Naive thymus-derived CD4-positive, alpha-beta T cell (primary cell): ENCODE data around the gene DUOXA1. TPM values are rescaled to one million over a fixed set of nuclear protein-coding genes. Genes with fewer than 3 reads are reported as not detected.

ENCODE experiments used
- ATAC-seq: fragments of 150-1000 bp; cut with Tn5 transposase; 2 replicates; pipeline ENCODE4 v1.10.0; 2021; ENCODE audit warnings: mild to moderate bottlenecking, moderate library complexity
- CTCF ChIA-PET: fragments of 350-600 bp; sonication (Branson Sonifier 250); formaldehyde crosslinking; loops from one replicate; lab custom pipeline; 2021; ENCODE audit warnings: antibody characterized with exemption; lab: Charles Lee
- POLR2A ChIA-PET: fragments of 350-600 bp; sonication (Branson Sonifier 250); formaldehyde crosslinking; loops from one replicate; lab custom pipeline; 2021; ENCODE audit warnings: antibody characterized with exemption, inconsistent platforms; lab: Charles Lee
- DNase-seq, 9 donors: peaks; one replicate each; pipeline versions ENCODE4 v3.0.0 to v3.0.0-alpha.2; 2020 to 2022; ENCODE audit warnings: mixed read lengths in 1 of 9
- H3K27ac ChIP-seq: one replicate; pipeline ENCODE4 v1.7.0; 2013; ENCODE audit warnings: mild to moderate bottlenecking, low read depth, low read length, moderate library complexity
- H3K27me3 ChIP-seq, 2 donors: one replicate each; pipeline ENCODE4 v1.7.0; 2013; ENCODE audit warnings: low read length in 2 of 2, mild to moderate bottlenecking in 2 of 2, moderate library complexity in 2 of 2; ENCODE audit not compliant: control insufficient read depth in 2 of 2, insufficient read depth in 2 of 2
- H3K36me3 ChIP-seq, 3 experiments: 1 replicate in 2 of 3; 2 replicates in 1 of 3; pipeline ENCODE4 v1.7.0; 2013; ENCODE audit warnings: low read length in 3 of 3, mild to moderate bottlenecking in 3 of 3, moderate library complexity in 1 of 3; ENCODE audit not compliant: insufficient read depth in 3 of 3, control insufficient read depth in 2 of 3
- H3K4me1 ChIP-seq, 2 donors: one replicate each; pipeline ENCODE4 v1.7.0; 2013; ENCODE audit warnings: low read length in 2 of 2, mild to moderate bottlenecking in 2 of 2, moderate library complexity in 1 of 2; ENCODE audit not compliant: control insufficient read depth in 2 of 2, insufficient read depth in 2 of 2
- H3K4me3 ChIP-seq: 2 replicates; pipeline ENCODE4 v1.7.0; 2013; ENCODE audit warnings: mild to moderate bottlenecking, low read length
- H3K9me3 ChIP-seq, 3 experiments: 1 replicate in 2 of 3; 2 replicates in 1 of 3; pipeline ENCODE4 v1.7.0; 2013; ENCODE audit warnings: low read length in 3 of 3; ENCODE audit not compliant: control insufficient read depth in 2 of 3
- H3K27ac Mint-ChIP-seq, 9 donors: one replicate each; pipeline ENCODE4 v1.8.0; 2020 to 2022; ENCODE audit warnings: mixed read lengths in 9 of 9, mild to moderate bottlenecking in 8 of 9, moderate library complexity in 5 of 9, inconsistent platforms in 2 of 9
- H3K27me3 Mint-ChIP-seq, 5 donors: one replicate each; pipeline ENCODE4 v1.8.0; 2021 to 2022; ENCODE audit warnings: mixed read lengths in 5 of 5, mild to moderate bottlenecking in 1 of 5
- H3K36me3 Mint-ChIP-seq, 5 donors: one replicate each; pipeline ENCODE4 v1.8.0; 2020 to 2022; ENCODE audit warnings: mixed read lengths in 5 of 5, mild to moderate bottlenecking in 3 of 5, inconsistent platforms in 1 of 5
- H3K4me1 Mint-ChIP-seq, 7 donors: one replicate each; pipeline ENCODE4 v1.8.0; 2020 to 2022; ENCODE audit warnings: mixed read lengths in 7 of 7, mild to moderate bottlenecking in 3 of 7, inconsistent platforms in 1 of 7
- H3K4me3 Mint-ChIP-seq, 10 donors: one replicate each; pipeline ENCODE4 v1.8.0; 2020 to 2022; ENCODE audit warnings: mild to moderate bottlenecking in 10 of 10, mixed read lengths in 10 of 10, moderate library complexity in 6 of 10, inconsistent platforms in 2 of 10
- H3K9me3 Mint-ChIP-seq, 11 donors: one replicate each; pipeline ENCODE4 v1.8.0; 2020 to 2022; ENCODE audit warnings: mixed read lengths in 11 of 11, mild to moderate bottlenecking in 4 of 11, inconsistent platforms in 1 of 11, moderate library complexity in 1 of 11
- intact Hi-C, 2 donors: fragments of 100-400 bp; cut with micrococcal nuclease; formaldehyde crosslinking; loops; one replicate each; pipeline ENCODE4 v1.15.1; 2023
- polyA plus RNA-seq, 2 donors: library from polyadenylated mRNA; unstranded; fragments of 300-500 nt; fragmentation: Illumina TruSeq; gene quantifications; one replicate each; pipeline ENCODE4 v1.2.3, GENCODE V29; 2021
- total RNA-seq, 6 experiments: library from RNA in 5 of 6; stranded (reverse) in 5 of 6; gene quantifications; 1 replicate in 5 of 6; 2 replicates in 1 of 6; pipeline ENCODE4 v1.2.3 and lab custom pipeline; 2021 to 2026

Gene DUOXA1
- total and polyA plus RNA-seq, 7 experiments from 2014 or later = 0.22 to 0.51 (median 0.49) TPM; not detected in 4

DNA sequence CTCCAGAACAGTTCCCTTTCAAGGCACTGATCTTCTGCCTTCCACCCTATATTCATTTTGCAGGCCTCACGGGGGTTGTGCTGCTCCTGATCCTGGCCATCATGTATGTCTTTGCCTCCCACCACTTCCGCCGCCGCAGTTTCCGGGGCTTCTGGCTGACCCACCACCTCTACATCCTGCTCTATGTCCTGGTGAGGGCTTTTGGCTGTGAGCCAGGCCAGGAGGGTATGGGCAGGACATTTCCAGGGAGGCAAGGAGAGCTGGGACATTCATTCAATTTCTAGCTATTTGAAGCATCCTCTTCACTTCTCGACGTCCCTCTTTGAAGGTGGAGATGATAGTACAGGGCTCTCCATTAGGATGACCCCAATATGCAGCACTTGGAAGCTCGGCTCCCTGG is 26.1 kb upstream of the DUOXA1 start:
- intact Hi-C loops = no loop called here
- Mint-ChIP-seq H3K27ac (no peak overlapping the region), H3K4me3 (no peak overlapping the region), H3K4me1 (peaks cover 0 to 11% (median 8%) of the 10 kb centered on the region in 7 donors), H3K9me3 (no peaks in the 10 kb centered on the region), H3K36me3 (peaks cover 0 to 24% (median 3%) of the 10 kb centered on the region in 5 donors), H3K27me3 (no peaks in the 10 kb centered on the region)
- ATAC-seq (no peak), DNase-seq (no peak)
- Histone ChIP-seq H3K36me3 (peaks cover 0 to 3% (median 0%) of the 10 kb centered on the region in 3 experiments), H3K4me3 (no peak overlapping the region), H3K9me3 (no peaks in the 10 kb centered on the region), H3K4me1 (no peaks in the 10 kb centered on the region), H3K27ac (no peak overlapping the region), H3K27me3 (no peaks in the 10 kb centered on the region)
- POLR2A ChIA-PET = no interaction called here
- CTCF ChIA-PET = interaction anchor here (0.5 kb wide), 1 partner anchor 243 kb away, joined by 3 read pairs; no protein-coding TSS in a partner anchor

DNA sequence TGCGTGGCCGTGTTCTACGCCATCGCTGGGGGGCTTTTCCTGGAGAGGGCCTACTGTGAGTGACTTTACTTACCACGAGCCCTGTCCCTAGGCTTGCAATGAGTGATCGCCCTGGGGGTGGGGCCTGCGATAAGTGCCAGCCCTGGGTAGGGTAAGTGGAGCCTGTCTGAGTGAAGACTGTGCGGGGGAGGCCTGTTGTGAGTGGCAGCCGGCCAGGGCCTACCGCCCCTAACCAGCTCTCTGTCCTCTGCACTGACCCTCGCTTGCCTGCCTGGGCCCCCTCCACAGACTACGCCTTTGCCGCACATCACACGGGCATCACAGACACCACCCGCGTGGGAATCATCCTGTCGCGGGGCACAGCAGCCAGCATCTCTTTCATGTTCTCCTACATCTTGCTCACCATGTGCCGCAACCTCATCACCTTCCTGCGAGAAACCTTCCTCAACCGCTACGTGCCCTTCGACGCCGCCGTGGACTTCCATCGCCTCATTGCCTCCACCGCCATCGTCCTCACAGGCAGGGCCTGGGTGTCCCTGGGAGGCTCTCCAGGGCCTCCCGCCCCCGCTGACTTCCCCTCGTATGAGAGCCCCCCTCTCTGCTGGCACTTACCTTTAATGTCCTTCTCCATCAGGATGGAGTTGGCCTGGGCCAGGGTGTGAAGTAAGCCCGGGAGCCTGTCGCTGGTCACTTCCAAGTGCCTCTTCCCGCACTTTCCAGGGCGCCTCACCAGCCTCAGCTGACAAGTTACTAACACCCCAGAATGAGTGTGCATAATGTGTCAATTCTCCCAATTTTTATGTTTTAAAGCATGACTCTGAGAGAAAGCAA is 22.5 kb upstream of the DUOXA1 start:
- ChIA-PET POLR2A (no interaction called here), CTCF (no interaction called here)
- Mint-ChIP-seq H3K36me3 (peaks cover 0 to 11% (median 0%) of the 10 kb centered on the region in 5 donors), H3K4me1 (peaks cover 0 to 5% (median 0%) of the 10 kb centered on the region in 7 donors), H3K9me3 (no peaks in the 10 kb centered on the region), H3K27me3 (no peaks in the 10 kb centered on the region), H3K4me3 (no peak overlapping the region), H3K27ac (peak overlapping the region in 2 of 9 donors; percentile 30 to 56)
- no peak overlapping the region for H3K4me3 ChIP-seq
- H3K27me3 ChIP-seq = no peaks in the 10 kb centered on the region
- no peaks in the 10 kb centered on the region for H3K9me3 ChIP-seq
- peaks cover 0 to 3% (median 0%) of the 10 kb centered on the region in 3 experiments for H3K36me3 ChIP-seq
- H3K4me1 ChIP-seq = no peaks in the 10 kb centered on the region
- no peak overlapping the region for H3K27ac ChIP-seq
- no peak for DNase-seq
- intact Hi-C loops = no loop called here
- ATAC-seq = no peak

DNA sequence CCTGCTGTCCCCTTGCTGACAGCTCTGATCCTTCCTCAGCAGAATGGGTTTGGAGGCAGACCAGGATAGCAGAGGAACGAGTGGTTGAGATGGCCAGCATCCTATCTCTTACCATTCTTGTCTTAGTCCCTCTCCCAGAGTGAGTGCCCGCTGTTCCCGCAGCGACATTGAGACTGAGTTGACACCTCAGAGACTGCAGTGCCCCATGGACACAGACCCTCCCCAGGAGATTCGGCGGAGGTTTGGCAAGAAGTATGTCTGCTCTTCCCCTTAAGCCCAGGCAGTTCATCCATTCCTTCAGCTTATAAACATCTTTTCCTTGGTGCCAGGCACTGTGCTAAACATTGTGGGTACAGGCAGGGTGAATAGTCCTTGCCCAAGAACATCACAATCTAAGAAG is 21.3 kb upstream of the DUOXA1 start:
- intact Hi-C loops = no loop called here
- Mint-ChIP-seq H3K36me3 (peaks cover 0 to 11% (median 0%) of the 10 kb centered on the region in 5 donors), H3K9me3 (no peaks in the 10 kb centered on the region), H3K27me3 (no peaks in the 10 kb centered on the region), H3K4me1 (peaks cover 0 to 3% (median 0%) of the 10 kb centered on the region in 7 donors), H3K27ac (peak overlapping the region in 1 of 9 donors; percentile 11), H3K4me3 (no peak overlapping the region)
- Histone ChIP-seq H3K36me3 (peaks cover 0 to 3% (median 0%) of the 10 kb centered on the region in 3 experiments), H3K27me3 (no peaks in the 10 kb centered on the region), H3K4me1 (no peaks in the 10 kb centered on the region), H3K9me3 (no peaks in the 10 kb centered on the region), H3K4me3 (no peak overlapping the region), H3K27ac (no peak overlapping the region)
- ChIA-PET CTCF (no interaction called here), POLR2A (no interaction called here)
- no peak for ATAC-seq
- DNase-seq = no peak

DNA sequence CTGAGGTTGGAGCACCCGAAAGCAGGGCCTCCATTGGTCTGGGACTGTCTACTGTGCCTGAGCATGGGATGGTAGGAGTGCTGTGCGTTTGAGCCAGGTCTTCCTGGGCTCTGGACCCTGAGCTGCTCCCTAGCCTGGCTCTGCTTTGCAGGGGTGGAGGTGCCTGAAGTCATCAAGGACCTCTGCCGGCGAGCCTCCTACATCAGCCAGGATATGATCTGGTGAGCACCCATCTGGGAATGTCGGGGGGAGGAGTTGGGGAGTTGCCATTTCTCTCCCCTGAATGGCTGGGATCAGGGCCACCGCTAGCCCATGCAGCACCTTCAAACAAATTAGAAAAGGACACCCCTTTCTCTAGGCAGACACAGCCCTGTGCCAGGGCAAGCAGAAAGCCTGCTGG is 20.8 kb upstream of the DUOXA1 start:
- no peak for DNase-seq
- H3K27ac ChIP-seq = no peak overlapping the region
- H3K27me3 ChIP-seq = no peaks in the 10 kb centered on the region
- H3K4me3 ChIP-seq = no peak overlapping the region
- H3K27ac Mint-ChIP-seq = no peak overlapping the region
- H3K9me3 ChIP-seq = no peaks in the 10 kb centered on the region
- H3K4me3 Mint-ChIP-seq = no peak overlapping the region
- no peaks in the 10 kb centered on the region for H3K27me3 Mint-ChIP-seq
- peaks cover 0 to 11% (median 0%) of the 10 kb centered on the region in 5 donors for H3K36me3 Mint-ChIP-seq
- ChIA-PET CTCF (no interaction called here), POLR2A (no interaction called here)
- no peaks in the 10 kb centered on the region for H3K4me1 ChIP-seq
- peaks cover 0 to 3% (median 0%) of the 10 kb centered on the region in 7 donors for H3K4me1 Mint-ChIP-seq
- no peaks in the 10 kb centered on the region for H3K9me3 Mint-ChIP-seq
- no peak for ATAC-seq
- peaks cover 0 to 3% (median 0%) of the 10 kb centered on the region in 3 experiments for H3K36me3 ChIP-seq
- intact Hi-C loops = no loop called here

DNA sequence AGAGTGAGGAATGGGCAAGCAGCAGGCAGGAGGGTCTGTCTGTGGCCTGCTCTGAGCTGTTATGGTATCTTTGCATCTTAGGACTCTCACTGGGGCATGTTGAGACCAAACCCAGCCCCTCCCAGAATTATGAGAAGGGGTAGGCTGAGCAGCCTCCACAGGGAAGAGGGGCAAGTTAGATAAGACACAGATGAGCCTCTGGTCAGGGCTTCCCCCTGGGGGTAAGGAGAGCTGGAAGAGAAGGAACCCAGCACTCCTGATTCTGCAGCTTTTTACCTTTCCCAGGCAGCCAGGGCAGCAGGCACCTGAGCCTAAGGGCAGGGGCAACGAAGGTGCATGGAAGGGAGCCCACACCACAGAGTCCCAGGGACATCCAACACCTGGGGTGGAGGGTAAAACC is 19.4 kb upstream of the DUOXA1 start:
- no peak overlapping the region for H3K27ac Mint-ChIP-seq
- no peak overlapping the region for H3K4me3 Mint-ChIP-seq
- Histone ChIP-seq H3K27ac (no peak overlapping the region), H3K36me3 (peaks cover 0 to 3% (median 0%) of the 10 kb centered on the region in 3 experiments), H3K4me1 (no peaks in the 10 kb centered on the region), H3K27me3 (no peaks in the 10 kb centered on the region), H3K4me3 (no peak overlapping the region), H3K9me3 (no peaks in the 10 kb centered on the region)
- ChIA-PET CTCF (no interaction called here), POLR2A (no interaction called here)
- intact Hi-C loops = no loop called here
- H3K36me3 Mint-ChIP-seq = peaks cover 0 to 11% (median 0%) of the 10 kb centered on the region in 5 donors
- no peak for DNase-seq
- peaks cover 0 to 4% (median 0%) of the 10 kb centered on the region in 7 donors for H3K4me1 Mint-ChIP-seq
- H3K27me3 Mint-ChIP-seq = no peaks in the 10 kb centered on the region
- H3K9me3 Mint-ChIP-seq = no peaks in the 10 kb centered on the region
- ATAC-seq = no peak

DNA sequence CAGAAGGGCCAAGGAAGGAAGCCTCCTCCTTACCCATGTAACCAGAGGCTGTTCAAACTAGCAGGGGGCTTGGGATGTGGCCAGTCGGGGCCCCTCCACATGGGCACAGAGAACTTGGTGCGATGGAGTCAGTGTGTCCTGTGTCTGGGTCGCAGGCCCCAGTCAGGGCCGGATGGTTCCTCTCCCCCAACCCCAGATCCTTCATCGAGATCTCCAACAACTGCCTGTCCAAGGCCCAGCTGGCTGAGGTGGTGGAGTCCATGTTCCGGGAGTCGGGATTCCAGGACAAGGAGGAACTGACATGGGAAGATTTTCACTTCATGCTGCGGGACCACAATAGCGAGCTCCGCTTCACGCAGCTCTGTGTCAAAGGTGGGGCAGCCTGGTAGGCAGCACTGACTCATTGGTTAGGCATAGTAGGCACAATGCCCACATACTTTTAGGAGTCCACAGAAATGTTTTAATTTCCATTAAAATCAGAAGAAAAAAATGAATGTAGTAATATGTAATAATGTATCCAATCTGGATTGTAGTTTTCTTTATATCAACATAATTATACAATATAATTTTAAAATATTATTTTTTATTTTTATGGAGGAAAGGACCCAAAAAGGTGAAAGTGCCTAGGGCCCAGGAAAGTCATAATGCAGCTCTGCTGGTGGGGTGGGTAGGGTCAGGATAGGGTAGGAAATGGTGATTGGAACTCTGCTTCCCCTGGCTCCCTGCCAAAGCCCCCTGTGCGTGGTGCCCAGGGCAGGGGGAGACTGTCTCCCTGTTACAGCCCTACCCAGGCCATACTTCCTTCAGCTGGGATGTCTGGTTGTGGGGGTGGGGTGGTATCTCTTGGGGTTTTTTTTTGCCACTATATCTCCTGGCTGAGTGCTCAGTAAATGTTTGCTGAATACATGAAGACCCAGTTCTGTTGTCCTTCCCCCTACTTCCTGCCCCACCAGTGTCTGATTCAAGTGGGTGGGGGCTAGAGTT is 18.7 kb upstream of the DUOXA1 start:
- CTCF ChIA-PET = no interaction called here
- H3K4me3 Mint-ChIP-seq = no peak overlapping the region

More for the DNA sequence above, 18.7 kb upstream of the DUOXA1 start:
- H3K27me3 ChIP-seq = no peaks in the 10 kb centered on the region
- no peak for ATAC-seq
- H3K9me3 ChIP-seq = no peaks in the 10 kb centered on the region
- H3K27me3 Mint-ChIP-seq = no peaks in the 10 kb centered on the region
- H3K27ac ChIP-seq = no peak overlapping the region
- no peaks in the 10 kb centered on the region for H3K4me1 ChIP-seq
- no peaks in the 10 kb centered on the region for H3K9me3 Mint-ChIP-seq
- H3K27ac Mint-ChIP-seq = no peak overlapping the region
- peaks cover 0 to 3% (median 0%) of the 10 kb centered on the region in 3 experiments for H3K36me3 ChIP-seq
- DNase-seq = no peak
- H3K4me1 Mint-ChIP-seq = peaks cover 0 to 4% (median 0%) of the 10 kb centered on the region in 7 donors
- H3K4me3 ChIP-seq = no peak overlapping the region
- peaks cover 0 to 11% (median 0%) of the 10 kb centered on the region in 5 donors for H3K36me3 Mint-ChIP-seq
- POLR2A ChIA-PET = no interaction called here
- intact Hi-C loops = no loop called here
